Panc1 (cell line): ENCODE data around the gene OMP.

Experiments
- POLR2AphosphoS5 ChIP-seq: IDR thresholded peaks from 2 replicates; pipeline ENCODE4 v1.6.1; 2012; ENCODE audit warnings: mild to moderate bottlenecking, low read depth, low read length, moderate library complexity
- TF ChIP-seq, protein P1 (sequence below): fragments of 450-650 bp; IDR thresholded peaks from 2 replicates; pipeline ENCODE4 v1.5.1; 2017; ENCODE audit warnings: mild to moderate bottlenecking
- TF ChIP-seq, protein P2 (sequence below), 2 experiments: IDR thresholded peaks; 2 replicates each; pipeline ENCODE4 v1.6.1; 2011 to 2012; ENCODE audit warnings: low read depth in 2 of 2, control low read depth in 1 of 2, low read length in 1 of 2, mild to moderate bottlenecking in 1 of 2, moderate library complexity in 1 of 2; ENCODE audit not compliant: insufficient read depth in 1 of 2

DNA sequence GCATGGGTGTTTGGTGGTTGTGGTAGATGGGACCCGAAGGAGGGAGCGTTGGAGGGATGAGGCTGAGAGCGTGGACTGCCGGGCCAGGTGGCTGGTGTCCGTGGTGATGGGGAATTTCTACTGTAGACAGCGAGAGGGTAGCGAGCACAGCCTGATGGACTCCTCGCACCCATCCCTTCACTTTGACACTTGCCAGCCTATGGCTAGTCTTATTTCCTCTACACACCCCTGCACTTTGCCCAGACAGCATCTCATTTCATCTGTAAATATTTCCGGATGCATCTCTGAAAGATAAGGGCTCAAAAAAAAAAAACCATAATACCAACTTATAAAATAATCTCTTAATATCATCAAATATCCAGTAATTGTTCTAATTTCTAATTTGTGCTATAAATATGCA, 5.8 kb downstream of the OMP start:
- TF ChIP-seq, protein P1, sequence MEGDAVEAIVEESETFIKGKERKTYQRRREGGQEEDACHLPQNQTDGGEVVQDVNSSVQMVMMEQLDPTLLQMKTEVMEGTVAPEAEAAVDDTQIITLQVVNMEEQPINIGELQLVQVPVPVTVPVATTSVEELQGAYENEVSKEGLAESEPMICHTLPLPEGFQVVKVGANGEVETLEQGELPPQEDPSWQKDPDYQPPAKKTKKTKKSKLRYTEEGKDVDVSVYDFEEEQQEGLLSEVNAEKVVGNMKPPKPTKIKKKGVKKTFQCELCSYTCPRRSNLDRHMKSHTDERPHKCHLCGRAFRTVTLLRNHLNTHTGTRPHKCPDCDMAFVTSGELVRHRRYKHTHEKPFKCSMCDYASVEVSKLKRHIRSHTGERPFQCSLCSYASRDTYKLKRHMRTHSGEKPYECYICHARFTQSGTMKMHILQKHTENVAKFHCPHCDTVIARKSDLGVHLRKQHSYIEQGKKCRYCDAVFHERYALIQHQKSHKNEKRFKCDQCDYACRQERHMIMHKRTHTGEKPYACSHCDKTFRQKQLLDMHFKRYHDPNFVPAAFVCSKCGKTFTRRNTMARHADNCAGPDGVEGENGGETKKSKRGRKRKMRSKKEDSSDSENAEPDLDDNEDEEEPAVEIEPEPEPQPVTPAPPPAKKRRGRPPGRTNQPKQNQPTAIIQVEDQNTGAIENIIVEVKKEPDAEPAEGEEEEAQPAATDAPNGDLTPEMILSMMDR, result no peak
- no peak for TF ChIP-seq POLR2AphosphoS5
- TF ChIP-seq, protein P2, sequence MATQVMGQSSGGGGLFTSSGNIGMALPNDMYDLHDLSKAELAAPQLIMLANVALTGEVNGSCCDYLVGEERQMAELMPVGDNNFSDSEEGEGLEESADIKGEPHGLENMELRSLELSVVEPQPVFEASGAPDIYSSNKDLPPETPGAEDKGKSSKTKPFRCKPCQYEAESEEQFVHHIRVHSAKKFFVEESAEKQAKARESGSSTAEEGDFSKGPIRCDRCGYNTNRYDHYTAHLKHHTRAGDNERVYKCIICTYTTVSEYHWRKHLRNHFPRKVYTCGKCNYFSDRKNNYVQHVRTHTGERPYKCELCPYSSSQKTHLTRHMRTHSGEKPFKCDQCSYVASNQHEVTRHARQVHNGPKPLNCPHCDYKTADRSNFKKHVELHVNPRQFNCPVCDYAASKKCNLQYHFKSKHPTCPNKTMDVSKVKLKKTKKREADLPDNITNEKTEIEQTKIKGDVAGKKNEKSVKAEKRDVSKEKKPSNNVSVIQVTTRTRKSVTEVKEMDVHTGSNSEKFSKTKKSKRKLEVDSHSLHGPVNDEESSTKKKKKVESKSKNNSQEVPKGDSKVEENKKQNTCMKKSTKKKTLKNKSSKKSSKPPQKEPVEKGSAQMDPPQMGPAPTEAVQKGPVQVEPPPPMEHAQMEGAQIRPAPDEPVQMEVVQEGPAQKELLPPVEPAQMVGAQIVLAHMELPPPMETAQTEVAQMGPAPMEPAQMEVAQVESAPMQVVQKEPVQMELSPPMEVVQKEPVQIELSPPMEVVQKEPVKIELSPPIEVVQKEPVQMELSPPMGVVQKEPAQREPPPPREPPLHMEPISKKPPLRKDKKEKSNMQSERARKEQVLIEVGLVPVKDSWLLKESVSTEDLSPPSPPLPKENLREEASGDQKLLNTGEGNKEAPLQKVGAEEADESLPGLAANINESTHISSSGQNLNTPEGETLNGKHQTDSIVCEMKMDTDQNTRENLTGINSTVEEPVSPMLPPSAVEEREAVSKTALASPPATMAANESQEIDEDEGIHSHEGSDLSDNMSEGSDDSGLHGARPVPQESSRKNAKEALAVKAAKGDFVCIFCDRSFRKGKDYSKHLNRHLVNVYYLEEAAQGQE (IDR thresholded peaks at IDR 0.05; ENCODE audit: insufficient read depth in 1 of 2, low read depth in 2 of 2, low read length in 1 of 2), result no peak
